Skeletal muscle cell (primary cell): ENCODE data around the gene ZNF506.
"Not testable (repeated sequence)": the region's sequence is repeated elsewhere in the genome, so short reads cannot be mapped to it uniquely, and the experiment has no call there.

ENCODE experiments used
- DNase-seq: peaks from one replicate; pipeline ENCODE4 v3.0.0-alpha.2; 2010; ENCODE audit warnings: low read depth
- H3K4me3 ChIP-seq: 2 replicates; pipeline ENCODE4 v1.5.1; 2011; ENCODE audit warnings: low read depth, mild to moderate bottlenecking, control low read depth, low read length, moderate library complexity

Gene ZNF506

DNA sequence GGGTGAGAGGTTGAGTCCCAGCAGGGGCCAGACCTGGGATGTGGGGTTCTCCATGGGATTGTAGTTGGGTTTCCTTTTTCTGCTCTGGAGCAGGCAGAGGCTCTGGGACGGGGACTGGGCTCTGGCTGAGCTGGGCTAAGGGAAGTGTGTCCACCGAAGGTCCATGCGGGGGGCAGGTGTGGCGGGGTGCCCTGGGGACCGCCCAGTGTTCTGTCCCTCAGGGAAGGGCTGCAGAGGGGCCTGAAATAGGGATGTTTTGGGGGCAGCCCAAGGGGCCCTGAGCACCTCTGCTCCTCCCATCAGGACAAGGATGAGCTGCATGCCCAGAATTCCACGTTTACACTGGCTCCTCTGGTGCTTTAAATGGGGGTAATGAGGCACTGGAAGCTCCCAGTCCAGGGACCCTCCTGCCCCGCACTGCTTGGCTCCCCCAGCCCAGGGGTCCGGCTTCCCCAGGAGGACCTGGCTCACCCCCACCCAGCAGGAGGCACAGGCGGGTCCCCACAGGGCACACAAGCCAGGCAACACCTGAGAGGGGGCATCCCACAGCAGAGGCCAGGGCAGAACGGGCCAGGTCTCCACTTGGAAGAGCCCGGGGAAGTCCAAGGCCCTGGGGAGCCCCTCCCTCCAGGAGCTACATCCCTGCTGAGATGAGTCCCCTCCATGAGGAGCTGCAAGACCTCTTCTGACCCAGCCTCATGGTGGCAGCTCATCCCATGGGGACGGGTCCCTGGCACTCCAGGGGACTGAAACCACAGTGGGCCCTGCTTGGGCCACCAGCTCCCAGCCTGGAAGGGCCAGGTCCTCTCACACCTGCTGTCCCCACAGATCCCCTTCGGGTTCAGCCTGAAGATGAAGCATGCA lies 74.0 kb downstream of the ZNF506 start:
- H3K4me3 ChIP-seq: no peak overlapping the region
- DNase-seq: no peak

- H3K4me3 ChIP-seq: no peak overlapping the region
These were observed 75.0 kb downstream of the ZNF506 start for GRCh38 chr19:19746286-19747213.

GRCh38 chr19:19745496-19746285 lies 75.9 kb downstream of the ZNF506 start:
- no peak for DNase-seq
- H3K4me3 ChIP-seq: no peak overlapping the region

More at GRCh38 chr19:19746286-19747213, 75.0 kb downstream of the ZNF506 start:
- no peak for DNase-seq

DNA sequence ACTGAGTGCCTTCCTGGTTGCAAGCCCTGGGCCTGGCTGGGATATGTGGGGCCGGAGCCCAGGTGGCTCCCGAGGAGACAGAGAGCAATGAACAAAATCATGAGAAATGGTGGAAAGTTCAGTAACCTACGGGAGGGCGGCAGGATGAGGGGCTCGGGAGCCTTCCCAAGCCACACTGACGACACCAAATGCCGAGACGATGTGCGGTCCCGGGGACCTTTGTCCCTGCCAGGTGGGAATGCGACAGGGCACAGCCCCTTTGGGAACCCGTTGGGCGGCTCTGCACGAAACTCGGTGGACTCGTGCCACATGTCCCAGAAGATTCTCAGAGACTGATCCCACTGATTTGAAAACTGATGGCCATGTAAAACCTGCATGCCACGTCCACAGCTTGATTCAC lies 76.9 kb downstream of the ZNF506 start:
- no peak overlapping the region for H3K4me3 ChIP-seq
- no peak for DNase-seq

GRCh38 chr19:19743921-19744320 lies 77.6 kb downstream of the ZNF506 start:
- H3K4me3 ChIP-seq, DNase-seq: not testable (repeated sequence)

GRCh38 chr19:19743176-19743575 lies 78.4 kb downstream of the ZNF506 start:
- no peak overlapping the region for H3K4me3 ChIP-seq
- DNase-seq: no peak

GRCh38 chr19:19742773-19743172 lies 78.8 kb downstream of the ZNF506 start:
- H3K4me3 ChIP-seq: no peak overlapping the region
- DNase-seq: no peak
